A549 (cell line): Measurements from ENCODE around the gene DHX58.

ENCODE experiments used
- CBX2 ChIP-seq: fragments of 200-600 bp; sonication (generic); IDR thresholded peaks from 2 replicates; pipeline ENCODE4 v1.6.1; 2016; ENCODE audit warnings: low read depth, mild to moderate bottlenecking, borderline replicate concordance
- CHD4 ChIP-seq: fragments of 200-600 bp; sonication (generic); IDR thresholded peaks from 2 replicates; pipeline ENCODE4 v1.6.1; 2016; ENCODE audit warnings: antibody characterized with exemption, mild to moderate bottlenecking, borderline replicate concordance
- EHF ChIP-seq: fragments of 250-450 bp; sonication (Bioruptor Pico); IDR thresholded peaks from 2 replicates; pipeline ENCODE4 v1.5.0; 2020; ENCODE audit warnings: mild to moderate bottlenecking
- EP300 ChIP-seq, 2 experiments: fragments of >200 bp; sonication (Bioruptor Twin); formaldehyde crosslinking; IDR thresholded peaks; 2 replicates in 1 of 2; 3 replicates in 1 of 2; pipeline ENCODE4 v1.6.1; 2016 to 2017
- MYC ChIP-seq: IDR thresholded peaks from 2 replicates; pipeline ENCODE4 v1.6.1; 2012; ENCODE audit warnings: mild to moderate bottlenecking, inconsistent platforms, low read length, improper control_type of control experiment, borderline replicate concordance
- NR3C1 ChIP-seq: fragments of >200 bp; sonication (Bioruptor Twin); formaldehyde crosslinking; IDR thresholded peaks from 3 replicates; pipeline ENCODE4 v1.6.1; 2017
- PHF8 ChIP-seq: fragments of 200-600 bp; sonication (generic); IDR thresholded peaks from 2 replicates; pipeline ENCODE4 v1.6.1; 2016; ENCODE audit warnings: low read depth, mild to moderate bottlenecking, antibody characterized with exemption, moderate library complexity, borderline replicate concordance
- SMC3 ChIP-seq: fragments of >200 bp; sonication (Bioruptor Twin); formaldehyde crosslinking; IDR thresholded peaks from 3 replicates; pipeline ENCODE4 v1.6.1; 2018; ENCODE audit warnings: inconsistent platforms
- TF ChIP-seq, protein P1 (sequence below): fragments of >200 bp; sonication (Bioruptor Twin); formaldehyde crosslinking; IDR thresholded peaks from 3 replicates; pipeline ENCODE4 v1.5.1; 2016

- TF ChIP-seq PHF8, result no peak
- TF ChIP-seq, protein P1, sequence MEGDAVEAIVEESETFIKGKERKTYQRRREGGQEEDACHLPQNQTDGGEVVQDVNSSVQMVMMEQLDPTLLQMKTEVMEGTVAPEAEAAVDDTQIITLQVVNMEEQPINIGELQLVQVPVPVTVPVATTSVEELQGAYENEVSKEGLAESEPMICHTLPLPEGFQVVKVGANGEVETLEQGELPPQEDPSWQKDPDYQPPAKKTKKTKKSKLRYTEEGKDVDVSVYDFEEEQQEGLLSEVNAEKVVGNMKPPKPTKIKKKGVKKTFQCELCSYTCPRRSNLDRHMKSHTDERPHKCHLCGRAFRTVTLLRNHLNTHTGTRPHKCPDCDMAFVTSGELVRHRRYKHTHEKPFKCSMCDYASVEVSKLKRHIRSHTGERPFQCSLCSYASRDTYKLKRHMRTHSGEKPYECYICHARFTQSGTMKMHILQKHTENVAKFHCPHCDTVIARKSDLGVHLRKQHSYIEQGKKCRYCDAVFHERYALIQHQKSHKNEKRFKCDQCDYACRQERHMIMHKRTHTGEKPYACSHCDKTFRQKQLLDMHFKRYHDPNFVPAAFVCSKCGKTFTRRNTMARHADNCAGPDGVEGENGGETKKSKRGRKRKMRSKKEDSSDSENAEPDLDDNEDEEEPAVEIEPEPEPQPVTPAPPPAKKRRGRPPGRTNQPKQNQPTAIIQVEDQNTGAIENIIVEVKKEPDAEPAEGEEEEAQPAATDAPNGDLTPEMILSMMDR, result no peak
- TF ChIP-seq SMC3, result no peak
- no peak for TF ChIP-seq CHD4
- no peak for TF ChIP-seq CBX2
- no peak for TF ChIP-seq MYC
- TF ChIP-seq EHF (CRISPR knock-in tag), result no peak
- no peak for TF ChIP-seq EP300 (IDR thresholded peaks at IDR 0.05)
- no peak for TF ChIP-seq NR3C1
Observed at GRCh38 chr17:42068979-42069378, 43.5 kb downstream of the DHX58 start.
